Fibroblast of skin of left biceps (primary cell): ENCODE measurements around the gene CCDC157.

Experiments
- DNase-seq, 2 experiments: peaks; one replicate each; pipeline ENCODE4 v3.0.0-alpha.2; 2013; ENCODE audit warnings: low read depth in 2 of 2

Gene CCDC157

DNA sequence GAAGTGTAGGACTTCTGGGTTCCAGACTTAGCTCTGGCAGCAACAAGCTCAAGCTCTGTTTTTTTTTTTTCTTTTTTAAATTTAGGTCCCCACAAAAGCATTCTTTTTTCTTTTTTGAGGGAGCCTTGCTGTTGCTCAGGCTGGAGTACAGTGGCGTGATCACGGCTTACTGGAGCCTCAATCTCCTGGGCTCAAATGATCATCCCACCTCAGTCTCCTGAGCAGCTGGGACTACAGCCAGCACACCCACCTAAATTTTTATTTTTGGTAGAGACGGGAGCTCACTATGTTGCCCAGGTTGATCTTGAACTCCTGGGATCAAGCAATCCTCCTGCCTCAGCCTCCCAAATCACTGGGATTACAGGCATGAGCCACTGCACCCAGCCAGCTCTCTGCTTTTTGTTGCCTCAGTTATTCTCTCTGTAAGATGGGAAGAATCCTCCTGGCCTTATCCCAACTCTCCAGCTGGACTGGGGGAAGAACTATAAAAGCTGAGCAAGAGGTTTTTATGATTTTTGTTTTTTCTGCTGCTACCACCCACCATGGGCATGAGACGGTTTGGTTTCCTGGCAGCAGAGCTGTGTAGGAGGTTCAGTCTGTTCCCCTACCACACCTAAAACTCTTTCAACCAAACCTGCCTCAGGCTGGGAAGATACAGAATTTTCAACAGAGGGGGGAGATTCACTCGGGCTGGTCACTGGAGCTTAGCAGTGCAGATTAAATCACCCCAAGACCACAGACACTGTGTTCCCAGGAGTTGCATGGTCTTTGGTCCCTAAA is 57.1 kb downstream of the CCDC157 start:
- DNase-seq = no peak

DNA sequence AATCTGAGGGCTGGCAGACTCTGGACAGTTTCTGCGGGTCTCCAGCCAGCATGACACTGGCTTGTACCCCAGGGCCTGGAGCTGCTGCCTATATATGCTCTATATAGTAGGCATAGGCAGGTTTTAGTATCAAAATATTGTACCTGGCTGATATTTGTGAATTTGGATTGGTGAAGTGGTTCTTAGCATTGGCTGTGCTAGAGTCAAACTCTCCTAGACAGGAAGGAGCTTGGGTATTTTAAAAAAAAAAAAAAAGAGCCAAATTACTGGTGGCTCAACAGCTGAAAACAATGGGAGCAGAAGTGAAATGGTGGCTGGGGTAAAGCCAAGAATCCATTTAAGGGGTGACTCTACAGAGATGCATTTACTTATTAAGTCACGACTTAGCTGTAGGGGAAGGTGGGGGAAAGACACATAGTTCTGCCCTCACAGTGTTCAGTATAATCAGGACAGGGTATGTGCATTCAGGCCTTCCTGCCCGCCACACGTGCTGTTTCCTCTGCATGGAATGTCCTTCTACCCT is 57.8 kb downstream of the CCDC157 start:
- DNase-seq = no peak

DNA sequence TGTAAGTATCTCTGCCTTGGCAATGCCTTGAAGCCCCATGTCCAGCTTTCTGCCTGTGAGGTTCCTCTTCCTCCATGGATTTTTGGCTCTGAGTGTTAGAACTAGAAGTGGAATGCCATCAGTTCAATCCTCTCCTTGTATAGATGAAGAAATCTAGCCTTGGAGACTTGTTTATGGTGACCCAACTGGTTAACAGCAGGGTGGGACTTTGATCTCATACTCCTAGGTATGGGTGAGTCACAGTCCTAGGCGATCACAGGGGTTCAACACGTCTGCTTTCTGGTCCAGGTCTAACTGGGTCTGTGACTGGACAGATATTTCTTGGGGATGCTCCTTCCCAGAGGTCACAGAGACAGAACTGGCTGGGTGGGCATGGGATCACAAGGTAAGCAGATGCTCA is 59.6 kb downstream of the CCDC157 start:
- no peak for DNase-seq

DNA sequence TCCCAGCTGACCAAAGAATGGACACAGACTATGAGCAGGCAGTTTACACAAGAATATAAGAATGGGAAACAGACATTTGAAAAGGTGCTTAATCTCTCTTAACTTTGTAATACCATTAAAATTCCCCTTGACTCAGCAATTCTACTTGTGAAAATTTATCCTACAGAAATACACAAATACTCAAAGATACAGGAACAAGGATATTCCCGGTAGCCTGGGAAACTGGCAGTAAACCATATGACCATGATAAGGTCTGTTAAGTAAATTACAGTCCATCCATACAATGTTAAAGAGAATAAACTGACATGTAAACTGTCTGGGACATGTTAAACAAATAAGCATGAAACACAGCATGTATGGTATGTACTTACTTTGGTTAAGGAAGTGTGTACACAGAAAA is 60.0 kb downstream of the CCDC157 start:
- no peak for DNase-seq

DNA sequence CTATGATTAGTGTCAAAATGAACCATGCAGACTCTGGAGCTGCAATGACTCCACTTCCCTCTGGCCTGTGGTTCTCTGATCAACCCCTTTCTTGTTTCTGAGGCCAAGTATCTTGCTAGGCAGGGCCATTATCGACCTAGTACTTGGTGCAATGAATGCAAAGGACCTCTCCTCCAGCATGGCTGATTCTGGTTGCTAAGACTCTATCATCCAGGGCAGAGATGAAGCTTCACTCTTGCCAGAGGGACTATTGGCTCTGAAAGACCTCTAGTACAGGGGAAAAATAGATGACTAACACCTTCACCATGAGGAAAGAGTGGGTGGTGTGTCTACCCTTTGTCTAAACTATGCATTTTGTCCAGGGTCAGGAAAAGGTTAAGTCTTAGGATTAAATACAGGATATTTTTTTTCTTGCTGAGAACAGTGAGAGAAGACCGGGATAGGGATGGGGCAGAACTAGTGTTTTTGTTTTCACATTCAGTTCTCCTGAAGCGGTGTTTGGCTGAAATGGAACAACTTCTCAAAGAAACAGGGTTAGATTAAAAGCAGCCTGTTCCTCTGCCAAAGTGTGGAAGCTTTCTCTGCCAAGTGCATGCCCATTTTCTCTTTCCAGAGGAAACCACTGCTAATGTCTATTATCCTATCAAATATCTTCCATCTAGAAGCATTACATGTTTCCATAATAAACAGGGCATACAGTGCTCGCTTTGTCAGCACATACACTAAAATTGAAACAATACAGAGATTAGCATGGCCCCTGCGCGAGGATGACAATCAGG is 63.7 kb downstream of the CCDC157 start:
- DNase-seq = no peak

DNA sequence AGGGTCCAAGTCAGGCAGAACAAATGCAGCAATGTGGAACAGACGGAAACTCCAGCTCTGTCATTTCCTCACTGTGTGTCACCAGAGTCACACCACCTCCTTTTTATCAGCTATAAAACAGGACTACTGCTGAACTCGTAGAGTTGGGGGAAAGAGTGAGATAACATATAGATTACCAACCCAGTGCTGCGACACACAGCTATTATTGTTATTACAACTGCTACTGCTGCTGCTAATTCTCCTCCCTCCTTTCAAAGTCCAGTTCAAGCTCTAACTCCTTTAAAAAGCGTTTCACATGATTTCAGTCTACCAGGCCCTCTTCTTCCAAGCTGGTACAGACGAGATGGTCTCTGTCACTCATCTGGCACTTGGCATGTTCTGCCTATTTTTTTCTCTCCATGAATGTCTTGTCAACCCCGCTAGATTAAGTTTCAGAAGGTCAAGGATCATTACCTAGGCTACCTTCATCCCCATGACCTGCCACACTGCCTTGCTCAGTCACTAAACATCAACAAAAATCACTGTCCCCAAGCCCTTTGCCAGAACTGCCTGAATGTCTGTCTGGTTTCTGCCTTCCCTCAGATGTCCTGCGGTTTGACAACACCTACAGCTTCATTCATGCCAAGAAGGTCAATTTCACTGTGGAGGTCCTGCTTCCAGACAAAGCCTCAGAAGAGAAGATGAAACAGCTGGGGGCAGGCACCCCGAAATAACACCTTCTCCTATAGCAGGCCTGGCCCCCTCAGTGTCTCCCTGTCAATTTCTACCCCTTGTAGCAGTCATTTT is 65.1 kb downstream of the CCDC157 start:
- DNase-seq = no peak

DNA sequence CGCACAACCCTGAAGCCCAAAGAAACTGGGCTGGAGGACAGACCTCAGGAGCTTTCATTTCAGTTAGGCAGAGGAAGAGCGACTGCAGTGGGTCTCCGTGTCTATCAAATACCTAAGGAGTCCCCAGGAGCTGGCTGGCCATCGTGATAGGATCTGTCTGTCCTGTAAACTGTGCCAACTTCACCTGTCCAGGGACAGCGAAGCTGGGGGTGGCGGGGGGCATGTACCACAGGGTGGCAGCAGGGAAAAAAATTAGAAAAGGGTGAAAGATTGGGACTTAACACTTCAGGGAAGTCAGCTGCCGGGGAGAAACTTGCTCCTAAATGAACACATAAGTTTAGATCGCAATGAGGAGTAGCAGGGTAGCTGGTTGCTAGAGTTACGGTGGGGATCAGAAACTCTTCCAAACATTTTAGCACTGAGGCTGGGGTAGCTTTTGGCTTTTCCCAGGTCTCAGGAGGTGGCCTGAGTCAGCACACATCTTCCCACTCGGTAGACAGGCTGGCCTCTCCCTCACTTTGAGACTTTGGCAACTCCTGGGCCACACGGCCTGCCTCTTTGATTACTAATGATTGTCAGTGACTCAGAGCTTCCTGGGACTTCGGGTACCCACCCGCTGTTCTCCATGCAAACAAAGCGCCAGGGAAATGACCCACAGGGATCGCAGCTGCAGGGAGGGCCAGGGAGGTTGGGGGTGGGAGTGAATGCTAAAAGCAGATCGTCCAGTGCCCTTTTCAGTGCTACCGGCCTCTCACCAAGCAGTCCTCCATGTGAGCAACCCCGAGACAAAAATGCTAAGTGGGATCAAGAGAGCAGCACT is 65.9 kb downstream of the CCDC157 start:
- peak; percentile 54 to 55 for DNase-seq

DNA sequence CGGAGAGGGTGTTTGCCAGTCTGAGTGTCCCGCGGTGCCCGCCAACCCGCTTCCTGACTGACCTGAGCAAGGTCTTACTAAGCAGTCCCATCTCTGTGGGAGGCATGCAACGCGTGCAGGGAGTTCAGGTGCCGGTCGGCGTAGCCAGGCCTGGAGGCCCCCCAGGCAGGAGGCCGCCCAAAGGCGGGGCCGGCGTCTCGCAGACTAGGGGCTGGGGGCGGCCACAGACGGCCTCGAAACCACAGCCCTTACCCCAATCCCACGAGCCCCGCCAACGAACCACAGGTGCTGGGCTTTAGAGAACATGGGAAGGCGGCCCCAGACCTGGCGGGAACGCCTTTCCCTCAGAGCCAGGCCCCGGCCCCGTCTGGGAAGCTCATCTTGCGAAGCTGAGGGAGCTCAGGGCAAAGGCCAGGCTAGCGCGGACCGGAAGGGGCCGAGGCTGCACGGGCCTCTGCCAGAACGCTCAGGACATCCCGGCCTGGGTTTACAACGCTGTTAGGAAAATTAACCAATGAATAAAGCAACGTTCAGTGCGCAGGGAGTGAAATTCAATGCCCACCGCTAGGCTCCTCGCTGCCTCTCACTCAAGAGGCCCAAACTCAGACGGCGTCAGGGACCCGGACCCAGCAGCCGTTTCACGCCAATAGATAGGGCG is 66.6 kb downstream of the CCDC157 start:
- DNase-seq = no peak

DNA sequence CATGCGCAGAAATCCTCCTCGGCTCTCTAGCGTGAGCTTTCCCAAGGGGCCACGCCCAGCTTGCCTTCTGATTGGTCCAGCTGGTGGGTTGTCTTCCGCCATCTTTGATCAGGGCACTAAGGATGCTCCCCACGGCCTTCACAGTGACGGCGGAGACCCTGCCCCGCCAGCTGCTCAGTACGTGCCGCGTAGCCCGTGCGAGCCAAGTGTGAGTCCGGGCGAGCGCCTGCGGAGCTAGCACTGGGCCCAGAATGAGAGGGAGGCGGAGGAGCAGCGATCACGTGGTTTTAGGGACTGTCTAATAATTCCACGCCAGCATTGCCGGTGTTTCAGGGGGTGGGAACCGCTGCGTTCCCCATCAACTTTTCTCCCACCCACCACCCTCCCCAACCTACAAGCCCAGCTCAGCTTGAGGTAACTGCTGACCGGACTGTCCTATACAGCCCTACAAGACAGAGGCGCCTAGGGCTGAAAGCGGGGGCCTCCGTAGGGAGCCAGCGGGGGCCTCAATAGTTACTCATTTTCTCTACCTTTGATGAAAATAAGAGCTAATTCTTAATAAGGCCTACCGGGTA is 67.2 kb downstream of the CCDC157 start:
- peak; percentile 99 to 100 for DNase-seq

DNA sequence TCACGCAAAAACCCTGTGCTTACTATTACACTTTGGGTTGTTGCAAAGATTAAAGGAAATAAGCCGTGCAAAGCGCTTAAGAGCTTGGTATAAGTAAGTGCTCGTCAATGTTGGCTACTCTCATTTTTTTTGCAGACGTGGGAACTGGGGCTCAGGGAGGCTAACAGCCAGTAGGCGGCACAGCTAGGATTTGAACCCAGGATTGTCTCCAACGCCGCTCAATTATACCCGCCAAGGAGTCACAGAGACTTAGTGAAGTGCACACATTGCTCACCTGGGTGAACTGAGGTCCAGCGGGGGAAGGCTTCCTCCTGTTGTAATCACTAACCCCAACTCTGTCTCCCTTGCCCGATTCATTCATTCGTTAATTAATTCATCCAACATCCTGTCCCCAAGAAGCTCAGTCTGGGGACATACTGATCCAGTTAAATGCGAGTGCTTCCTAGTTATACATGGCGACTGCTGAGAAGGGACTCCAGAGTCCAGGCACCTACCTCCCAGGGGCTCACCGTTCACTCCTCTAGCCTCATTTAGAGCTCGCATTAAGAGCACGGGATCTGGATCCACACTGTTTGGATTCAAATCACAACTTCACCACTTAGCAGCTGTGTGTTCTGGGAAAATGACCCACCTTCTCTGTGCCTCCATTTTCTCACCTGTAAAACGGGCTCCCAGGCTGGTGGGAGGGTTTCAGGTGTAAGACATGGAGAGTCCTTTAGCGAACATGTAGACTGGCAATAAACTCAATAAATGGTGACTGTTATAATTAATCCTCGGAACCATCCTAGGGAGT is 67.9 kb downstream of the CCDC157 start:
- DNase-seq = no peak

DNA sequence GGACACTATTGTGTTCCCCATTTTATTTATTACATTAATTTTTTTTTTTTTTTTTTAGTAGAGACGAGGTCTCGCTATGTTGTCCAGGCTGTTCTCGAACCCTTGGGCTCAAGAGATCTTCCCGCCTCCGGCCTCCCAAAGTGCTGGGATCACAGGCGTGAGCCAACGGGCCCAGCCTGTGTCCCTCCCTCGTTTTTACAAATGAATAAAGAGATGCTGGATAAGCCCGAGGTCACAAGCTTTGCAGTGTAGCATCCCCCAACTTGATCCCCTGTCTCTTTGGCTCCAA is 68.5 kb downstream of the CCDC157 start:
- no peak for DNase-seq

DNA sequence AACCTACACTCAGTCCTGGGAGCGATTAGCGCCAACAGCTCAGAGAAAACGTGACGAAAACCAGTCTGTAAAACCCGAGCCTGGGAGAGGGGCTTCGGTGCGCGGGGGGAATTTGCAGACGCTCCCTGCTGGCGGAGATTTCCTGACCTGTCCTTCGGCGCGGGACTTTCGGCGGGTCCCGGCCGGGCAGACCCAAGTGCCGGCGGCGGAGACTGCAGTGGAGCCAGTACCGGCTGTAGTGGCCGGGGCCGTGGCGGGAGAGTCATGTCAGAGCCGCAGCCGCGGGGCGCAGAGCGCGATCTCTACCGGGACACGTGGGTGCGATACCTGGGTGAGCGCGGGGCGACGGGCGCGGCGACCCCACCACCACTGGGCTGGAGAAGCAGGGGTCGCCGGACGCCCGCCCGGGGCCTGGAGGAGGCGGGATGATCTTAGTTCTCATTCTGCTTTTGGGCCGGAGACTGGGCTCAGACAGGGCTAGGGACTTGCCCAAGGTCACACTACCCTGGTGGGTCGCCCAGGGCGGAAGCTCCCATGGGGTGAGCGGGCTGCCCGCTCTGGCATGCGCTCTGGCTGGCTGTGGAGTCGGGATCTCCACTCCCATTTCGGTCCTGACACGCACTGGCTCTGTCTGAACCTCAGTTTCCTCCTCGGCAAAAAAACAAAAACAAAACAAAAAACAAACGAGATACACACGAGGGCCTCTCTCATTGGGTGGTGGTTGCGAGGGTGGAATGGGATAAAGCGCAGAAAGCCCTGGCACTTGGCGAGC is 69.0 kb downstream of the CCDC157 start, which contains the start of gene MTFP1:
Gene MTFP1 (plus strand): TSS at position 153 of the 772 bp plus-strand sequence. CDS start 112 bp downstream, at position 265.
- DNase-seq = no peak
